AML-193 (cell line): ENCODE measurements around the gene CDKN2B.

Source experiments
- DNase-seq, 2 experiments: peaks; one replicate each; lab custom pipeline; 2025; lab: John Stamatoyannopoulos, UW

CDKN2B gene

GRCh38 chr9:21993893-21994555 lies 15.1 kb downstream of the CDKN2B start, which contains the start of gene CDKN2A:
Gene CDKN2A (minus strand): TSS chr9:21994392.
- DNase-seq: peak; percentile 72 to 76

GRCh38 chr9:21993007-21993406 lies 16.1 kb downstream of the CDKN2B start:
- DNase-seq: no peak

- DNase-seq: peak in 1 of 2 experiments; percentile 21
Measured at GRCh38 chr9:21991072-21991959, 17.8 kb downstream of the CDKN2B start.

- DNase-seq: no peak
Measured at GRCh38 chr9:21989440-21990189, 19.5 kb downstream of the CDKN2B start.

GRCh38 chr9:21988056-21988990 lies 20.8 kb downstream of the CDKN2B start:
- no peak for DNase-seq

- DNase-seq: no peak
Measured at GRCh38 chr9:21985964-21986667, 23.0 kb downstream of the CDKN2B start.

- DNase-seq: no peak
Measured at GRCh38 chr9:21984101-21984500, 25.0 kb downstream of the CDKN2B start.

- peak; percentile 87 to 91 for DNase-seq
Measured at GRCh38 chr9:21983561-21983935, 25.6 kb downstream of the CDKN2B start.

- DNase-seq: peak; percentile 79 to 82
Measured at GRCh38 chr9:21982861-21983560, 26.1 kb downstream of the CDKN2B start.

GRCh38 chr9:21982391-21982790 lies 26.7 kb downstream of the CDKN2B start:
- no peak for DNase-seq

- no peak for DNase-seq
Measured at GRCh38 chr9:21976334-21976875, 32.7 kb downstream of the CDKN2B start.

- no peak for DNase-seq
Measured at GRCh38 chr9:21974722-21975409, 34.2 kb downstream of the CDKN2B start.

GRCh38 chr9:21974343-21974721 lies 34.8 kb downstream of the CDKN2B start:
- no peak for DNase-seq

- no peak for DNase-seq
Measured at GRCh38 chr9:21972361-21972760, 36.7 kb downstream of the CDKN2B start.

- DNase-seq: no peak
Measured at GRCh38 chr9:21970800-21971640, 38.1 kb downstream of the CDKN2B start.

GRCh38 chr9:21969951-21970799 lies 38.9 kb downstream of the CDKN2B start:
- no peak for DNase-seq
